Mucosa of descending colon (tissue), 3 donors: ENCODE results near the gene VPS26B. TPM values are rescaled to one million over a fixed set of nuclear protein-coding genes. Genes with fewer than 3 reads are reported as not detected.
"Not testable (repeated sequence)": the region's sequence is repeated elsewhere in the genome, so short reads cannot be mapped to it uniquely, and the experiment has no call there.

Source experiments
- ATAC-seq: fragments of 200-7000 bp; cut with Tn5 transposase; one replicate; pipeline ENCODE4 v1.9.1; 2020; ENCODE audit warnings: mild to moderate bottlenecking, moderate library complexity
- DNase-seq, 3 donors: peaks; one replicate each; pipeline ENCODE4 v3.0.0-alpha.2; 2020
- H3K36me3 ChIP-seq: fragments of 200-600 bp; one replicate; pipeline ENCODE4 v1.8.0; 2021; ENCODE audit warnings: low read depth, mild to moderate bottlenecking
- H3K4me1 ChIP-seq: fragments of 200-600 bp; one replicate; pipeline ENCODE4 v1.8.0; 2021; ENCODE audit warnings: low read depth, mild to moderate bottlenecking
- H3K4me3 ChIP-seq: fragments of 200-600 bp; one replicate; pipeline ENCODE4 v1.8.0; 2021; ENCODE audit warnings: mild to moderate bottlenecking
- H3K9me3 ChIP-seq: fragments of 200-600 bp; one replicate; pipeline ENCODE4 v1.8.0; 2021; ENCODE audit warnings: mild to moderate bottlenecking
- intact Hi-C, 2 donors: fragments of 100-400 bp; cut with DNase I in 1 of 2; cut with micrococcal nuclease in 1 of 2; formaldehyde crosslinking; loops; one replicate each; pipeline versions ENCODE4 v1.11.0 to v1.11.1; 2022; cut with DNase I, micrococcal nuclease
- long read RNA-seq, 2 donors: library from polyadenylated mRNA; unstranded; transcript quantifications; one replicate each; pipeline ENCODE4 v2.0.0, GENCODE V29; 2019 to 2021
- total RNA-seq, 3 donors: library from RNA; stranded (reverse); fragmentation: NEBNext Ultra II Directional in 2 of 3; extraction: Animal tissue kit (Norgen Biotek cat#: 25700) in 2 of 3; gene quantifications; one replicate each; pipeline versions ENCODE4 v1.2.1 to v1.2.4, GENCODE V29; 2021 to 2023
- TF ChIP-seq, protein P1 (sequence below): fragments of 200-600 bp; IDR thresholded peaks from one replicate; pipeline ENCODE4 v1.8.0; 2022; ENCODE audit warnings: antibody characterized with exemption, mild to moderate bottlenecking
- donor health status: DM: no; HTN: no; CAD: no; lungs with moderate emphysema.
- donor health status: DM: no; HTN: no; CAD: no.
- donor health status: DM: no; HTN: yes; CAD: no.

The VPS26B gene
- 10 to 100 TPM; 38.6 to 50.8 (median 47.5) TPM for total RNA-seq
- long read RNA-seq, donor 1, transcript VPS26B-201 (6 exons, 3,691 nt): major isoform, 151 of 180 reads
- long read RNA-seq, donor 1, partial matches to known transcripts: 1 of 180 reads
- long read RNA-seq, donor 1, other reads (novel, unspliced or antisense): 27 of 180 reads
- long read RNA-seq, donor 2, partial matches to known transcripts: 0 of 4 reads
- long read RNA-seq, donor 2, other reads (novel, unspliced or antisense): 2 of 4 reads

DNA sequence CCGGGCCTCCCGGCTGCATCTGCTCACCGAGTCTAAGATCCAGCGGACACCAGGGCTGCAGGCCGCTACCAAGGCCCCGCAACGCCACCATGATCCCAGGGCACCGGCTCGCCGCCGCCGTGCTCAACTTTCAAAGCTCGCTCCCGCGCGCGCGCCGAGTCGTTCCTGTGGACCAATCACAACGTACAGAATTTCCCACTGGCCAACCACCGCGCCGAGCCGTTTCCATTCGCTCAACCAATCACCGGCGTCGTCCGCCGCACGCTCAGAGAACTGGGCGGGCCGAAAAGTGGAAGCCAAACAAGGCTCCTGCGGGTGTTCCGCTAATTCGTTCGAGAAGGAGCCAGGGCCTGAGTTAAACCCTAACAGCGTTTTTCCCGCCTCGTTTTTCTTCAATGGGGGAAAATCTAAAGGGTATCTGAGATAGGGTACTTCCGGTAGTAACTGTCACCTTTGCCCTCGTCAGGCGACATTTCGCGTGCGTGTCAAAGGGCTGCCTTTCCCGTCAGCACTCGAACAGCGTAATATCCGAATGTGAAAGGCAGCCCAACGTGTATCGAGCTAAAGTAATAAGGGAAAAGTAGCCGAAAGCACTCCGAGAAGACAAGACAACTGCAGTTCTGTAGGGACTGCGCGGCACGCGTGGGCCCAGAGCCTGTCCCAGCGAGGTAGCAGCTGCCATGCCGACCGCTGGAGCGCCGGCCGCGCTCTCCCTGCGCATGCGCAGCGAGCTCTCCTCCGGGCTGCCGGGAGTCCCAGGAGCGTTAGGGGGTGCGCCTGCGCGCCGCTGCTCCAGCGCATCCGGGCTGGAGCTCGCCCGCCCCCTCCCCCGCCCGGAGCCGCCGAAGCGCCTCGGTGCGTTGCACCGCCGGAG, at the start of gene VPS26B, which contains the start of gene NCAPD3:
Gene VPS26B (plus strand): TSS at position 836 of the 874 bp plus-strand sequence. CDS start 452 bp downstream, outside the sequence.
Gene NCAPD3 (minus strand): TSS at position 132 of the 874 bp plus-strand sequence. CDS start 41 bp downstream, at position 91.
- Histone ChIP-seq H3K9me3 (no peaks in the 10 kb centered on the region), H3K36me3 (no peaks in the 10 kb centered on the region), H3K4me1 (peaks cover 19% of the 10 kb centered on the region), H3K4me3 (peak within 1 kb of the TSS; percentile 71)
- peak; percentile 97 to 98 (median 97) for DNase-seq
- ATAC-seq: peak; percentile 94
- TF ChIP-seq, protein P1, sequence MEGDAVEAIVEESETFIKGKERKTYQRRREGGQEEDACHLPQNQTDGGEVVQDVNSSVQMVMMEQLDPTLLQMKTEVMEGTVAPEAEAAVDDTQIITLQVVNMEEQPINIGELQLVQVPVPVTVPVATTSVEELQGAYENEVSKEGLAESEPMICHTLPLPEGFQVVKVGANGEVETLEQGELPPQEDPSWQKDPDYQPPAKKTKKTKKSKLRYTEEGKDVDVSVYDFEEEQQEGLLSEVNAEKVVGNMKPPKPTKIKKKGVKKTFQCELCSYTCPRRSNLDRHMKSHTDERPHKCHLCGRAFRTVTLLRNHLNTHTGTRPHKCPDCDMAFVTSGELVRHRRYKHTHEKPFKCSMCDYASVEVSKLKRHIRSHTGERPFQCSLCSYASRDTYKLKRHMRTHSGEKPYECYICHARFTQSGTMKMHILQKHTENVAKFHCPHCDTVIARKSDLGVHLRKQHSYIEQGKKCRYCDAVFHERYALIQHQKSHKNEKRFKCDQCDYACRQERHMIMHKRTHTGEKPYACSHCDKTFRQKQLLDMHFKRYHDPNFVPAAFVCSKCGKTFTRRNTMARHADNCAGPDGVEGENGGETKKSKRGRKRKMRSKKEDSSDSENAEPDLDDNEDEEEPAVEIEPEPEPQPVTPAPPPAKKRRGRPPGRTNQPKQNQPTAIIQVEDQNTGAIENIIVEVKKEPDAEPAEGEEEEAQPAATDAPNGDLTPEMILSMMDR: no peak
- intact Hi-C loops: no loop called here

DNA sequence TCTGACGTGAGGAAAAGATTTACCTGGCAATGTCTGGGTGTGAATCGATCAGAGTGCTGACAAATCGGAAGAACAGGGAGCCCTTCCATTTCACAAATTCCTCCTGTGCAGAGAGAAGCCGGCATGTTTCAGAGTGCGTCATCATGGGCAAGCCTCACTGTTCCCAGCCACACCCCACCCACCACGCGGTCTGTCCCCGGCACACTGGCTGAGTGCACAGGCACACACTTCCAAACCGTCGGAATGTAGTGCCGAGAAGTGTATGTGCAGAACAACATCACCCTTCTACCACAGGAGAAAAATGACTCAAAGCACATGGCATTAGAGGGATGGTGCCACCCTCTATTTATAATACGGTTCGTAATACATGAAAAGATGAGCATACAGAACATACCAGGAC, 48.2 kb upstream of the VPS26B start:
- Histone ChIP-seq H3K9me3 (no peaks in the 10 kb centered on the region), H3K4me1 (no peaks in the 10 kb centered on the region), H3K4me3 (no peak overlapping the region), H3K36me3 (no peaks in the 10 kb centered on the region)
- TF ChIP-seq, protein P1: no peak
- no peak for DNase-seq
- ATAC-seq: no peak
- intact Hi-C loops: no loop called here

GRCh38 chr11:134178032-134178674, 46.3 kb upstream of the VPS26B start:
- intact Hi-C loops: no loop called here
- no peak overlapping the region for H3K4me3 ChIP-seq
- H3K36me3 ChIP-seq: no peaks in the 10 kb centered on the region
- TF ChIP-seq, protein P1: no peak
- DNase-seq (no peak), ATAC-seq (no peak)
- no peaks in the 10 kb centered on the region for H3K9me3 ChIP-seq
- H3K4me1 ChIP-seq: no peaks in the 10 kb centered on the region

GRCh38 chr11:134181707-134182106, 42.8 kb upstream of the VPS26B start:
- ATAC-seq (no peak), DNase-seq (no peak)
- Histone ChIP-seq H3K9me3 (no peaks in the 10 kb centered on the region), H3K36me3 (no peaks in the 10 kb centered on the region), H3K4me1 (no peaks in the 10 kb centered on the region), H3K4me3 (no peak overlapping the region)
- TF ChIP-seq, protein P1: no peak
- intact Hi-C loops: no loop called here

DNA sequence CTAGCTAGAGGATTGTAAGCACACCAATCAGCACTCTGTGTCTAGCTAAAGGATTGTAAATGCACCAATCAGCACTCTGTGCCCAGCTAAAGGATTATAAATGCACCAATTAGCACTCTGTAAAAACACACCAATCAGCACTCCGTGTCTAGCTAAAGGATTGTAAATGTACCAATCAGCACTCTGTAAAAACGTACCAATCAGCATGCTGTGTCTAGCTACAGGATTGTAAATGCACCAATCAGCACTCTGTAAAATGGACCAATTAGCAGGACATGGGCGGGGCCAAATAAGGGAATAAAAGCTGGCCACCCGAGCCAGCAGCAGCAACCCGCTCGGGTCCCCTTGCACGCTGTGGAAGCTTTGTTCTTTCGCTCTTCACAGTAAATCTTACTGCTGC, 36.4 kb upstream of the VPS26B start:
- intact Hi-C loops, H3K9me3 ChIP-seq, ATAC-seq, H3K36me3 ChIP-seq, H3K4me3 ChIP-seq, H3K4me1 ChIP-seq, DNase-seq: not testable (repeated sequence)
